ENCODE data around the gene SLC7A8. TPM values are rescaled to one million over a fixed set of nuclear protein-coding genes. Genes with fewer than 3 reads are reported as not detected.

SLC7A8 gene
- total RNA-seq, 1 experiment from 2014 or later = 77.9 TPM

DNA sequence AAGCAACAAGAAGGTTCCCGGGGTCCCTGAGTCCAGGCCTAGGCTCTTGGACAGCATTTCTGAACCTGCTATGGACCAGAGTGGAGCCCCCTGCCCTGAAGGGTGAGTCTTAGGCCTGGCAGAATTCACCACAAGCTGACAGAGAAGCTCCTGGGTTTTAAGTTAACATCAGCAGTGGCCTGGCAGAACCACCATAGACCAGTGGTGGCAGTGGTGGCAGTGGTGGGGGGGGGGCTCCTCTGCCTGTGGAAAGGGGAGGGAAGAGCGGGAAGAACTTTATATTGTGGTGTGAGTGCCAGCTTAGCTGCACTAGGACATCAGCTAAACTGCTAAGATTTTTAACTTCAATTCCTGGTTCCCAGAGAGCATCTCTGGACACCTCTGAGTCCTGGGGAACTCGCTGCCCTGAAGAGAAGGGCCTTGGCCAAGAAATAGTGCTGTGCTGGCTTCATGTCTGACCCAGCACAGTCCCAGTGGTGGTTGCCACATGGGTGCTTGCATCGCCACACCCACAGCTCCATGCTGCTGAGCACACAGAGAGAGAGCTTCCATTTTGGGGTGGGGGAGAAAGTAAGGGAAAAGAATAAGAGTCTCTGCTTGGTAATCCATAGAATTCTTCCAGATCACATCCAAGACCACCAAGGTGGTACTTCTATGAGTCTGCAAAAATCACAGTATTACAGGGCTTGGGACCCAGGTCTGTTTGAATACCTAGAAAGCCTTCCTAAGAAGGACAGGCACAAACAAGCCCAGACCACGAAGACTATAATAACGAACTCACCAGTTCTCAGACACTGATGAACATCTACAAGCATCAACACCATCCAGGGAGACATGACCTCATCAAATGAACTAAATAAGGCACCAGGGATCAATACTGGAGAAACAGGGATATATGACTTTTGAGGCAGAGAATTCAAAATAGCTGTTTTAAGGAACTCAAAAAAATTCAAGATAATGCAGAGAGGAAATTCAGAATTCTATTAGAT lies 33.9 kb upstream of the SLC7A8 start:
- no peaks in the 10 kb centered on the region for H4K20me1 ChIP-seq (ENCODE audit: control insufficient read depth, insufficient read depth, insufficient read length)
- peaks cover 3% of the 10 kb centered on the region; the same call in 1 of the 2 replicates for H3K27me3 Mint-ChIP-seq (ENCODE audit: low read depth)
- H4K5ac ChIP-seq (ENCODE audit: insufficient read length, low read depth, low read length) = no peak overlapping the region
- no peaks in the 10 kb centered on the region for H3K23me2 ChIP-seq (ENCODE audit: insufficient read length, low read depth, low read length, poor library complexity, severe bottlenecking)
- DNase-seq = no peak
- no peak overlapping the region for H3T11ph ChIP-seq (ENCODE audit: low read length)
- H2AK5ac ChIP-seq (ENCODE audit: insufficient read length, low read length) = no peak overlapping the region
- no peak overlapping the region for H3K4me3 Mint-ChIP-seq
- H3K4ac ChIP-seq (ENCODE audit: low read depth, low read length) = no peak overlapping the region
- no peak overlapping the region for H2BK120ac ChIP-seq (ENCODE audit: low read depth, low read length, poor library complexity, severe bottlenecking)
- no peak overlapping the region for H3K18ac ChIP-seq (ENCODE audit: insufficient read length, low read depth, low read length)
- H3K9ac ChIP-seq (ENCODE audit: extremely low read depth, insufficient read length, low read length) = no peak overlapping the region
- peaks cover 12 to 21% of the 10 kb centered on the region in 2 experiments for H3K4me1 Mint-ChIP-seq
- no peak overlapping the region for H3K23ac ChIP-seq (ENCODE audit: insufficient read length, low read depth, low read length)
- no CpG with 5 or more reads among the region's 6 CpGs for WGBS (ENCODE audit: extremely low coverage, insufficient read length, low lambda C conversion rate)
- H3K4me2 ChIP-seq (ENCODE audit: insufficient read depth, insufficient read length, low read length) = no peak overlapping the region
- no peak overlapping the region for H3K27ac ChIP-seq (ENCODE audit: insufficient read length, low read depth, low read length)
- H3K79me2 ChIP-seq (ENCODE audit: insufficient read depth, low read length) = no peaks in the 10 kb centered on the region
- no peak overlapping the region for H3K27ac Mint-ChIP-seq
- no peak overlapping the region for H3K56ac ChIP-seq (ENCODE audit: insufficient read length, low read depth, low read length)
- H3K36me3 Mint-ChIP-seq (ENCODE audit: insufficient read depth in 1 of 3, low read depth in 3 of 3) = peaks cover 8 to 13% (median 9%) of the 10 kb centered on the region in 3 experiments; a peak in 6 of 7 replicates
- no peak overlapping the region for H2BK5ac ChIP-seq (ENCODE audit: insufficient read length, low read length)
- TF ChIP-seq CTCF (conservative IDR thresholded peaks at IDR 0.05) = no peak
- H3K9me3 Mint-ChIP-seq = peaks cover 10 to 13% of the 10 kb centered on the region in 2 experiments
- H4K8ac ChIP-seq (replicated peaks; ENCODE audit: insufficient read length, low read depth, low read length) = no peak overlapping the region
- no peaks in the 10 kb centered on the region for H3K27me3 ChIP-seq (ENCODE audit: insufficient read depth, low read length)
- H2AFZ ChIP-seq (ENCODE audit: low read length) = no peak overlapping the region
- H3K79me1 ChIP-seq (ENCODE audit: insufficient read depth, low read depth, low read length, poor library complexity, severe bottlenecking) = no peaks in the 10 kb centered on the region
- H3K9me3 ChIP-seq (ENCODE audit: control insufficient read depth, low read depth, low read length) = no peaks in the 10 kb centered on the region
- no peaks in the 10 kb centered on the region; the same call in 1 of the 2 replicates for H3K4me1 ChIP-seq (ENCODE audit: insufficient read depth, low read length)
- H4K91ac ChIP-seq (ENCODE audit: insufficient read length, low read depth, low read length) = no peak overlapping the region
- H2BK15ac ChIP-seq (ENCODE audit: low read depth, low read length) = no peak overlapping the region
- no peak overlapping the region for H2BK20ac ChIP-seq (ENCODE audit: low read depth, low read length, poor library complexity, severe bottlenecking)
- no peak overlapping the region for H2BK12ac ChIP-seq (ENCODE audit: insufficient read length, low read depth, low read length)
- H3K14ac ChIP-seq (ENCODE audit: insufficient read depth, low read length) = no peak overlapping the region

Measured in H9 (cell line).